ENCODE measurements around the gene RBMS2.
A peak's percentile ranks its signal among the peaks of the same experiment; 100 is the strongest.

GRCh38 chr12:56593909-56594621 lies 72.4 kb downstream of the RBMS2 start:
- peak in 1 of 4 donors; percentile 59 for TF ChIP-seq EP300 (IDR thresholded peaks at IDR 0.05)
- TF ChIP-seq POLR2AphosphoS5 (IDR thresholded peaks at IDR 0.05), result peak; percentile 48 to 70

Data from upper lobe of left lung (tissue), 4 donors.